Stimulated activated CD4-positive, alpha-beta T cell treated with anti-CD3 and anti-CD28 coated beads, Interleukin-4, amount 100 ng/mL, for 4 hours (primary cell): ENCODE data around the gene GRIP2.

Experiments
- DNase-seq, 2 experiments: peaks; one replicate each; pipeline ENCODE4 v3.0.0-alpha.2; 2020

The GRIP2 gene

DNA sequence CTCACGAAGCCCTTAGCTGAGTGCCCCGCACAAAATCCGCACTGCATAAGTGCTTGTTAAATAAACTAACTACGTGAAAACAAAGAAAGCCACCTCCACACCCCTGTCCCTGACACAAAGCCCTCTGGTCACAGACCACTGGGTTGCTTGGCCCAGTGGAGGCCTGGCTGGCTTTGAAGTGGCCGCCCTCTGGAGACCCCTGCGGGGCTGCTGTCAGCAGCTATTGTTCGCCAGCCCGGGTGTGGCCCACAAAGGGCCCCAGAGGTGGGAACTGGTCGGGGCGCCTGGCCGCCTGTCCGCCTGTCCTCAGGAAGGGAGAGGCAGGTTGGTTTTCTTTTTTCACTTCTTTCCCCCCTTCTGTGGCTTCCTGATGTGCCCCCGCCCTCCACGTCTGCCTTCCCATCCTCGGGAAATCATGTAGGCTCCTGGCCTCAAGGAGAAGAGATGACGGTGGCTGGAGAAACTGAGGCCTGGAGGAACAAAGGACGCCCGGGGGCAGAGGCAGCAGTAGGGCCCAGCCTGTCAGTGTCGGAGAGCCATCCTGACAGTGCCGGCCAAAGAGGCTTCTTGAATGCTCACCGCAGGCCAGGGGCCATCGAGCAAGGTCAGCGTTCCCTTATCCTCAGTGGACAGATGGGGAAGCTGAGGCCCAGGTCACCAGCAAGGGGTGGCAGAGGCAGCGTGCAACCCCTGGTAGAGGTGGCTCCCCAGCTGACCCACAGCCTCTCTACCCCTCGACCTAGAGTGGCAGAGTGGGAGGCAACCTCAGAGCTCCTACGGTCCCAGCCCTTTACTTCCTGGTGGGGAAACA is 76.6 kb downstream of the GRIP2 start:
- DNase-seq, result no peak

DNA sequence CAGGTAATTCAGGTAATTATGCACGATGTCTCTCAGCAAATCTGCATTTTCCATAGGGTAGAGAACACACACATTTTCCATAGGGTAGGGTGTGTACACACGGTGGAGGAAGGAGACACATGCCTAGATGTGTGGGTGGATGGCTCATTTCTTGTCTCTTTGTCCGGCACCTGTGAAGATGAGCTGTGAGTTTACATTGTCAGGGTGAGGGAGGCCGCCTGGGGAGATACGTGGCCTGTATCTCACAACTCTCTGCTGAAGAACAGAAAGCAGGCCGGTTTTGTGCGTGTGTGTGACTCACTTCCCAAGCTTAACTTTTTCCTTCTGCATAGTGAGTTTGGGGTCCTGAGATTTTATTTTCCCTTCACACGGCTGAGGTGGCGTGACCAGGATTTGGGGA is 77.4 kb downstream of the GRIP2 start:
- no peak for DNase-seq

DNA sequence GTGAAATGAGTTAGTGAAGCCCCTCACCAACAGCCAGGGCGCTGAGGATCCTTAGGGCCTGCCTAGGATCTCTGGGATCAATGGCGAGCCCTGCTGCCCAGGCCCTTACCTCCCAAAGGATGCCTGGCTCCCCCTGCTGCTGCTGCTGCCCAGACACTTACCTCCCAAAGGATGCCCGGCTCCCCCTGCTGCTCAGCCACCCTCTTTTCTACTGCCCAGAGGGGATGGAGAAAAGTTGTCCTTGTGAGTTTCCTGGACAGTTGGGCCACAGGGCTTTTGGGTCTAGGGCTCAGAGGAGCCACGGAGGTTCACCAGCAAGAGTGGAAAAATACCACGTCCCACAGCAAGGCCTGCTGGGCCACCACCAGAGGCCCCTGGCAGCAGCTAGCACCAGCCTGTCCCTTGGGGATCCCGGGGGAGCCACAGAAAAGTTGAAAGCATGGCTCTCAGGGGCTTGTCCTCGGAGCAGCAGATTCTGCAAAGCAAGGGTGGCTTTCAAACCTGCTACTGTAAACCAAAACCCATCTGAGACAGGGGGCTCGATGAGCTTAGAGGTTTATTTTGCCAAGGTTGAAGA is 78.3 kb downstream of the GRIP2 start:
- peak; percentile 20 to 28 for DNase-seq

DNA sequence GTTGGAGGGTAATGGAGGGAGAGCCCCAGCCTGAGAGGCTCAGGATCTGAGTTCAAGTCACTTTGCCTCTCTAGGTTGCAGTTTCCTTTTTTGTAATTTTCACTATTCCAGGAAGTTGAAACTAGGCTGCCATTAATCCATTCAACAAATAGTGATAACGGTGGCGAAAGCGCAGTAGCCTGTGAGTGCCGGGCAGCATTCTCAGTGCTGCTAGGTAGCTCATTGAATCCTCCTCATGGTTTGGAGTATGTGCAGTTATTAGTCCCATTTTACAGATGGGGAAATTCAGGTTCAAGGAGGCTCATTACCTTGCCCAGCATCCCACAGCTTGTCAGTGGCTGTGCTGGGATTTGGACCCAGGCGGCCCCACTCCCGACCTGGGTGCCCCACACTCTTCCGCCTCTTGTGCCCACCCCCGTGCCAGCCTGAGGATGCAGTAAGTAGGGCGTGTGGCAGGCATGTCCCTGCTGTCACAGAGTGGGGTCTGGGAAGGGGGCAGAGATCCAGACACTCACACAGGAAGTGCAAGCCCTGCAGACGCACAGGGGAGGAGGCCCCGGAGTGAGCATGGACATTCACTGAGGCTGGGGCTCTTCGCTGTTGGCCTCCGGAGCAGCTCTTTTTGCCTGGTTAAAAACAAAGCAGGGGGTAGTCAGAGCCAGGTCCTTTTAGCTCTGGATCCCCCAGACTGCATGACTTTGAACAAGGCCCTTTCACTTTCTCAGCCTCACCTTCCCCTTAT is 79.0 kb downstream of the GRIP2 start:
- no peak for DNase-seq

DNA sequence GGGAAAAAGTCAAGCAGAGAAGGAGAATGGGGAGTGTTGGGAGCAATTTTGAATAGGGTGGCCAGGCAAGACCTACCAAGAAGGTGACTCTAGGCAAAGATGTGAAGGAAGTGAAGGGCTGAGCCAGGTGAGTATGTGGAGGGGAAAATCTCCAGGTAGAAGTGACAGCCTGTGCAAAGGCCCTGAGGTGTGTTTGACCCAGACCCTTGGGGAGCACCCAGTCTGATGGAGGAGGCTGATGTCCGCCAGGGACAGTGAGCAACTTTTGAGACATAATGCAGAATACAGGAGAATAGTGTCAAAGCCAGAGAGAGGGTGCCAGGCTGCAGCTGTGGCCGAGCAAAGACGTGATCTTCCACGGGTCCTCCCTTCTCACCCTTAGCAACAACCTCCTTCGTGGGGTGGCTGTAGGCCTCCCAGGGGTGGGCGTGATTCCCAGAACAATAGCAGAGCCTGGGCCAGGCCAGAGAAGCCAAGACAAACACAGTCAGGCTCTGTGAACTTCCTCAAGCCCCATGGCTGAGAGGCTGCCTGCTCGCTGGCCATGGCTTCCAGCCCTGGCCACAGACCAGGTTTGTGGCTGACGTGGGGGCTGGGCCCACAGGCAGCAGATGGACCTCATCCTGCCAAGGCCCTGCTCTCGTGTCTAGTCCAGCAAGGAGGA is 79.7 kb downstream of the GRIP2 start:
- DNase-seq, result no peak

DNA sequence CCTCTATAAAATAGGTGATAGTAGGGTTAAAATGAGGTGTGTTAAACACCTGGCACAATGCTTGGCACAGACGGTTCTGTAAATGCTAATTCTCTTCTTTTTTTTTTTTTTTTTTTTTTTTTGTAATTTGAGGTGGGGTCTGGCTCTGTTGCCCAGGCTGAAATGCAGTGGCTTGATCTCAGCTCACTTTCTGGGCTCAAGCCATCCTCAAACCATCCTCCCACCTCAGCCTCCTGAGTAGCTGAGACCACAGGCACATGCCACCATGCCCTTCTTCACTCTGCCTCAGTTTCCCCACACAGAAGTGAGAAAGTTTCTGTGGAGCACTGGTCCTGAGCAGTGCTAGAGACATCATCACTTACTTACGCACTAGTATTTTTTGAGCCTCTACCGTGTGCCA is 80.4 kb downstream of the GRIP2 start:
- DNase-seq, result no peak

DNA sequence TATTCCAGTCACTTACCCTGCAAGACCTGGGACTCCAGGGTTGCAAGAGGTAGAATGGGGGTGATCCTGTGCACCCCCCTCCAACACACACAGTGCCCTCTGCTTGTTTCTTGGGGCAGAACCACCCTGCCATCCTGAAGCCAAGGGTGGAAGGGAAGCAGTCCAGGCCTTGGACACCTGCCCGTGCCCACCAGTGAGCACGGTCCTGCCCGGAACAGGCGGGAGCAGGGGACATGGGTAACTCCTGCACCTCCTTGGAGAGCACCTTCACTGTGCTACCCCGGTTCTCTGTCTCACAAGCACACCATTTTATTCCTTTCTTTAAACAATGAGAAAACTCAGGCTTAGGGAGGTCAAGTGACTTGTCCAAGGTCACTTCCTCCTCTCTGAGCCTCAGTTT is 80.8 kb downstream of the GRIP2 start:
- no peak for DNase-seq

DNA sequence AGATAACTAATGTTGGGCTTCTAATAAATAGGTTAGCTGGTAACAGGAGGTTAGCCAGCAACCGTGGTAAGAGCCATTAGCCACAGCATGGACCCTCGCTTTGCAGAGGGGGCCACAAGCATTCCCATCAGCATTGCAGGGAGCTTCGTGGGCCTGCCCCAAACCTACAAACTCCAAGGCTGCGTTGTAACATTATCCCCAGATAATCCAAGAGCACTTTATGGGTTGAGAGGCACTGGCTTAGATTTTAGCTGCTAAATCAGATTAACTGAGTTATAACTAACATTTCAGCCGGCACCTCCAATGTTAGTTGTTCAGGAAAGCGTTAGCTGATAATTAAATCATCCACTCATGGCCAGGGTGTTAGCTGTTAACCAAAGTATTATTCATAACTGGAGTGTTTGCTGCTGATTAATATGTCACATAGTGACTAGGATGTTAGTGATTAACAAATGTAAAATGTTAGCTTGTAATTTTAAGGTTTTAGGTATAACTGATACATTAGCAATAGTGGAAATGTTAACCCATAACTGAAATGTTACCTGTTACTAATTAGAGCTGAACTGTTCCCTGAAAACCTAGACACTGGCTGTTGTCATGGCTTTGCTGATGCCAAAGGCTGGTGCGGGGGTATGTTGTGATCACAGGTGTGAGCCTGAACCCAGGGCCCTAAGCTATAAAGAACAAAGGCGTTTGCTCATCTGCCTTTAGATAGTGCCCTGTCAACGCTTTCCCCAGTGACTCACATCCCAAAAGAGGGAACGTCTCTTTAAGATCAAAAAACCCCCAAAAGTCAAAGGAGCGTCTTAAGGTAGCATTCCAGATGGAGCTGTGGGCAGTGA is 81.5 kb downstream of the GRIP2 start:
- no peak for DNase-seq

DNA sequence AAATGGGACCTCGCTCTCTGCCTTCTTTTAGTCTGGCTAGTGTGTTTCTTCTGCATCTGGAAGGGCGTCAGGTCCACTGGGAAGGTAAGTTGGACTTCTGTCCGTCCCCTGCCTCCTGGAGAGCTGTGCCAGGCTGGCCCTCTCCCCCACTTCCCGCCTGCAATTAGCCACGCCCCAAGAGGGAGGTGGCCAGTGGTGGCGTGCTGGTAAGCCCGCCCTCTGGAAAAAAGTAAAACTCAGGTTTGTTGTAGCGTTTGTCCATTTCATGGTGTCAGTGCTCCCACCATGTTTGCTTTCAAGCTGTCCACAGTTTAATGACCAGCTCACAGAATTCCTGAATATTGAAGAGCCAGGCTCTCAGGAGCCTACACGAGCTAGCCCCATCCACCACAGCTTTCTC is 82.1 kb downstream of the GRIP2 start:
- no peak for DNase-seq

DNA sequence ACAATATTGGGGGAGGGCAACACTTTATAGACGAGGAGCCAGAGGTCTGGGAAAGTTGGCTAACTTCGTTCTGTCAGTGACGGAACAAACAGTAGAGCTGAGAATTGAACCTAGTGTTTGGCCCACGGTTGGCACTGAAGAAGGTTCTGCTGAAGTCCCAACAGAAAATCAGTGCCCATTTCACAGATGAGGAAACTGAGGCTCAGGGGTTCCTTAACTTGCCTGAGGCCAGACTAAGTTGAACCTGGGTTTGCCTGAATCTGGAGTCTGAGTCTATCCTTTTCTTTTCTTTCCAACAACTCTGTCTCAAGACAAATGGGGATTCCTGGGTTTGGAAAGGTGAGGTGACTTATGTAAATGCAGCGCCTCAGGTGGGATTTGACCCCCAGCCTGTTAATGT is 82.7 kb downstream of the GRIP2 start:
- DNase-seq, result no peak

DNA sequence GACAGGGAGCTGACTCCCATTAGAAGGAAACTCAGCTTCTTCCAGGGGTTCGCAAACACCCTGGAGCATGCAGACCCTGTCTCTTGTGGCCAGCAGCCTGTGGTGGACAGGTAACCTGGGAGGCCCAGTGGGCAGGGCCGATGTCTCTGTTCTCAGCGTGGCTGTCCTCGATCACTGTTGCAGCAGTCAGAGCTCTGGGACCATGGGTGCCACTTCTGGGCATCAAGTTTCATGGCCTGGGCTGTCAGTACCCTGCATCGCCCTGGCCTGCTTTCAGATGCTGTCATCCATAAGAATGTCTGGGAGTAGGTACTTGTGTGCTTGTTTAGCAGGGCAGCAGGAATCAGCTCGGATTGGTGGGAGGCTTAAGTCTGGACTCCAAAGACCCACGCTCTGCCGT is 83.3 kb downstream of the GRIP2 start:
- DNase-seq, result no peak

DNA sequence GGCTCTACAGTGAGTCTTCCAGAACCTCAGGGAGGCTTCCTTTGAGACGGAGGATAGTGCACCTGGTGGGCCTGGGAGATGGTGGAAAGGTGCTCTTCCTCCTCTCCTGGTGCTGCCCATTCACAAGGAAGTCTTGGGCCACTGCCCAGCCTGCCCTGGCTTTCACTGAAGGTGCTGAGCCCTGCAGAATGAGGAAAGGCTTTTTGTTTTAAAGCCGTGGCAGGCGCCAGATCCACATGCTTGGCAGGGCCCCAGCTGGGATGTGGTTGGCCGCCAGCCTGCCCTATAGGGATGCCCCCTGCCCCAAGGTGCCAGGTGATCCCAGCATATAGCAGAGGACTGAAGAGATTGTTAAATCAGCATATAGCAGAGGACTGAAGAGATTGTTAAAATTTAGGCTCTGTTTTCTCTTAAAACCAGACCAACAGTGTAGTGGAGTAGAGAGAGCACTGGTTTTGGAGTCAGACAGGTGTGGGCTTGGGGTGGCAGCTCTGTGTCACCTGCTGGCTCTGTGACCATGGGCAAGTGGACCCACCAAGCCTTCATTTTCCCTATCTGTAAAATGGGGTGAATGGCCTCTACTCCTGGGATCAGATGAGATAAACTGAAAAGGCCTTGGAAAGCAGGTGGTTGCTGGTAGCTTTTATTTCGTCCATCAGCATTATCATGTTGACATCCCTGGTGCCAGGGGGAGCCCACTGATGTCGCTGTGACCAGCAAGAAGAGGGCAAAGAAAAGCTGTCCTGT is 84.4 kb downstream of the GRIP2 start:
- DNase-seq, result no peak

DNA sequence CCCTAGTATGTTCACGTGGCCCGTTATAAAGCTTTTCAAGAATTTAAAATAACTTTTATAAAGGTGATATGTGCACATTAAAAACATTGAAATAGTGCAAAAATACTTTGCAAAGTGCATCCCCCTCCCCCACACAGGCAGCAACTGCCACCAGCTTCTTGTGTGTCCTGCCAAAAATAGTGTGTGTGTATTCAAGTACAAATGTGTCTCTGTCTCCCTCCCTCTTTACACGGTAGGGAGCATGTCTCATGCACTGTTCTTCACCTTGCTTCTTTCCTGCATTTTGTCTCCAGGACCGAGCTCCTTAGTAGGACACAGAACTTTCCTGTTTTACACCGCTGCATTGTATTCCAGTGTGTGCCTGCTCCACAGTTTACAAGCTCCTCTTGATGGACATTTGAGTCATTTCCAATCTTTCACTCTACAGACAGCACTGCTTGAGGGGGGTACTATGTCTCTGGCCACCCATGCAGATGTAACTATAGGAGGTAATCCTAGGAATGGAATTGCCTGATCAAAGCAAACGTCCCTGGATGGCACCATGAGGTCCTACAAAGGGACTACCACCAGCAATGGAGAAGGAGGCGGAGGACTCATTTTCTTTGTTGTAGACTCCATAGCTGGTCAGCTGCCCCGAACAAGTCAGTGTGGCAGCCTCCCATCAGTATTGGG is 85.4 kb downstream of the GRIP2 start:
- no peak for DNase-seq

DNA sequence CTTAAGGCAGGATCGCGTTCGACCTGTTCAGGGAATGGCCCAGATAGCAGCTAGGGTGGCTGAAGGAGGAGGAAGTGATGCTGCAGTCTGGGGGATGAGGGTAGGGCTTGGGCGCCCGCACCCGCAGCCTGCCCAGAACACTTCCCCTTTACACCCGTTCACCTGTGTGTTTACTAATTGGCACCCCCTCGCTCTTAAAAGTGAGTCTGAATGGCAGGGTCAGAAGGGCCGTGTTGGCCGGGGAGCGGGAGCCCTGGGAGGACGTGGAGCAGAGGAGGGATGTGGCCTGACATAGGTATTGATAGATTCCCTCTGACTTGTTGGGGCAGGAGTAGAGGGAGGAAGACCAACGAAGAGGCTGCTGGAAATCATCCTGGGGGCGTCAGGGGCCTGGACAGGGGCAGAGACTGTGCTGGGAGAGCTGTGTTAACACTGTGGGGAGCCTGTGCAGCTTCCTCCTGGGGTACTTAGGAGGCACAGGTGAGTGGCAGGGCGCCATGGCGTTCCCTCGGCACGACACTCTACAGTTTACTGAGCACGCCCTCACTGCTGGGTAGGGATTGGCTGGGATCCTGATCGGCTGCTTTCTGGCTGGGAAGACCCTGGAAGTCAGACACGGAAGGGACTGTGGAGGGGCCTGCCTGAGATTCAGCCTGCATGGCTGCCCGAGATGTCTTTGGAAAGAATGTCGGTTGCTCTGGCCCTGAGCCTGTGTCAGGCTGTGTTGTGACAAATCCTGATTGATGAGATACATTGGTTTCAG is 86.1 kb downstream of the GRIP2 start:
- DNase-seq, result no peak

DNA sequence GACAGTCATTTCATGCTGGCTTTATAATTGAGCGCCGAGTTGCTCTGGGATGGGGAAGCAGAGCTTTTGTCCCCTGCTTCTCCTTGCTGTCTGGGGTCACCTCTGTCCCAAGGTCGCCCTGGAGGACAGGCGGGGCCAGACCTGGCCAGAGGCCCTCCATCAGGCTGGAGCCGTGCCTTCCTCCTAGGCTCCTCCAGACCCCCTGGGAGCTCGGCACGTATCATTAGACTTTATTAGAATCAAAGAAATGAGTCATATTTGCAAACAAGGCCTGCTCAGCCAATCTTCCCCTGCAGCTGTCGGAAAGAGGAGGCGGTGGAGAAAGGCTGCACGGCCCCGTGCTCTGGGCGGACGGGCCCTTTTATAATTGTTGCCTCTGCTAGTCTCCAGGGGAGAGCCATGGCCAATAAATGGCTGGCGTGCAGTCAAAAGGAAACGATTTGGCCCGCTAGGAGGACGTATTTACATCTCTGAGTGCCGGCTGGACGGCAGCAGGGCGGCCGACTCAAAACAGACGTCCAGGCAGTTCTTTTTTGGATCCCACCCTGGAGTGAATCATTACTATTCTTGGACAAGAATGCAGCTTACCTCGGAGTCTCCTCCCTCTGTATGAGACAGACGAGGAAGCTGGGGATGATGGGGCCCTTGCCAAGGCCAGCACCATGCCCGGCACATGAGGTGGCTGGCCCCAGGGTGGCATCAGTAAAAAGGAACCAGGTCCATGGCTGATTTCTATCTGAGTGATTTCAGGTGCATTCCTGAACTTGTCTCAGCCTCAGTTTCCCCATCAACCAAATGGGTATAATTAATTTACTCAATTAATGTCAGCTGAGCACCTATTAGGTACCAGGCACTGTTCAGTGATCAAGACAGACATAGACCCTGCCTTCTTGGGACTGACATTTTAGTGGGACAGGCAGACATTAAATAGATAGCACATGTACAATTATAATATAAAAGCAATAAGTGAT is 87.1 kb downstream of the GRIP2 start:
- no peak for DNase-seq

DNA sequence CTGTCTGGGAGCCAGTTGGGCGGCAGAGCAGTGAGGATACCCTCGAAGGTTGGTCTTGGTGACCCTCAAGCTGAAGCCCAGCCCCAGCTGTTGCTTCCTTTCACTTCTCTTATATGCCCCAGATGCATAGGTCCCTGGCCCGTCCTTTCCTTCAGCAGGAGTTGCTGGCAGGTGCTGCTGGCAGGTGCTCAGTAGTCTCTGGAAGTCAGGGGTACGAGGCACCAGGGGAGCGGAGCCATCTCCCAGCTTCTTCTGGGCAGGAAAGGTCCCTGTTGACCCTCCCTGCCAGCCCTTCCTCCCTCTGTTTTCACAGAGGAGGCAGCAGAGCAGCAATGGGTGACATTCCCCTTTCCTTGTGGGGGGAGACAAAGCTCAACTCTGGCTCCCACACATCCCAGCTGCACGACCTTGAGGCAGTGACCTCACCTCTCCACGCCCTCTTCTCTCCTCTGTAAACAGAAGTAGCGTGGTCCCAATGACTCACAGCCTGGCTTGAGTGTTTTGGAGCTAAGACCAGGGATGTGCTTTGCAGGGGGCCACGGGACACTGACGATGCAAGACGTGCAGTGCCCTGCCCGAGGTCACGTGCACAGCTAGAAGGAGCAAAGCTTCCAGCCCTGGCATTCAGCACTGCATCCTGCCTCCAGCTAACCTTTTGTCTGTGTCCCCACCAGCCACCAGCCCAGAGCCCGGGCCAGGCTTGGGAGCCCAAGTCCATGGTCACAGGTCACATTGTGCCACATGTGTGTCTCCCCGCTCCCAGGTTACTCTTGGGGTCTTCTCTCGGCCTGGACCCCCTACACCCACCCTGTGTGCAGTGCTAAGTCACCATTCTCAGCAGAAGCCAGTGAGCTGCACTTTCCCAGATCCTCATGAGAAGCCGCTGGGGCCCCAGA is 88.0 kb downstream of the GRIP2 start:
- DNase-seq, result no peak

DNA sequence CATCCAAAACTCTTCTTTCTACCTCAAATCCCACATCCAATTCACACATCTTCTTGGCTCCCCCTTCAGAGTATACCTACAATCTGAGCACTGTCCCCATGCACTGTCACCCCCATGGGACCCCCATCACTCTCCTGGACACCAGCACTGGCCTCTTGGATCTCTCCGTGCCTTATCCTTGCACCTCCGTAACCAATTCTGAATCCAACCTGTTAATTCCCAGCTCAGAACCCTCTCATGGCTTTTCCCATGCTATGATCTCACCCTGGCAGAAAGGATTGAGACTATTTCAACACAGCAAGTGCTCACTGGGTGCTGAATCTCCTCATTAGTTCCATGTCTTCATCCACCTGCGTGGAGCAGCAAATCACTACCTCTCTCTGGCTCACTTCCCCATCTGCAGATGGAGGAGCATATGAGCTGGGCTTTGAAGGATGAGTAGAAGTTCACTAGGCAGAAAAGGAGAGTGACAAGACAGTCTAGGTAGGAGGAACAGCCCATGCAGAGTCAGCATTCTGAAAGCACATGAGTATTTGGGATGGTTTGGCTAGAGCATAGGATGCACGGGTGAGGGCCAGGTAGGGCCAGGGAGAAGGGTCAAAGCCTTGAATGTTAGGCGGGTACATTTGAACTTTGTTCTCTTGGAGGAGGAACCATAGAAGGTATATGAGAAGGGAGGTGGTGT is 89.1 kb downstream of the GRIP2 start:
- no peak for DNase-seq

DNA sequence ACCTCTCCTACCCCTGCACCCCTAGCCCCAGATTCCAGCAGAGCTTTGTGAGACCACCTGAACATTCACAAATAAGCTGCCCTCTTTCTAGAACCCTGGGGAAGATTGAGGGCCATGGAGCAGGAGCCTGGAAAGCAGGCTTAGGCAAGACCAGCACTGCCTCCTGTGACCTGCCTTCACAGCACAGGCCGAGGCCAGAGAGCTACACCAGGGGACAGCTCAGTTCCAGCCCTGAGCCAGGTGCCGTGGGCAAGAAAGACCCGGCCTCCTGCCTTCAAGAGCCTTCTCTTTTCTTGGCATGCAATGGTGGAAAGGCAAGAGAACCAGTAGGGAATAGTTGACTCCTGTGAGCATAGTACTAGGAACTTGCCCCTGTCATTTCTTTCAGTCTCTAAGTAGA is 89.6 kb downstream of the GRIP2 start:
- DNase-seq, result no peak
